ENCODE measurements around the gene PHACTR4. TPM values are rescaled to one million over a fixed set of nuclear protein-coding genes. Genes with fewer than 3 reads are reported as not detected.
A peak's percentile ranks its signal among the peaks of the same experiment; 100 is the strongest.
"Not testable (repeated sequence)": the region's sequence is repeated elsewhere in the genome, so short reads cannot be mapped to it uniquely, and the experiment has no call there.

Gene PHACTR4
- total RNA-seq, 1 experiment from 2014 or later: 52.9 TPM

DNA sequence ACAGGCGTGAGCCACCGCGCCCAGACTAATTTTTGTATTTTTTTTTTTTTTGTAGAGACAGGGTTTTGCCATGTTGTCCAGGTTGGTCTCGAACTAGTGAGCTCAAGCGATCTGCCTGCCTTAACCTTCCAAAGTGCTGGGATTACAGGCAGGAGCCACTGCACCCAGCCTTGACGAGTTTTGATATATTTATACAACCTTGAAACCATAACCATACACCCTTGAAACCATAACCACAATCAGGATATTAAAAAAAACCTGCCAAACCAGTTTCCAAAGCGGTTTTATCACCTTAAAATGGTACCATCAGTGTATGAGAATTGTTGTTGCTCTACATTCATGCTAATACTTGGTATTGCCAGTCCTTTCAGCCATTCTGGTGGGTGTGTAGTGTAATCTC is 3.7 kb upstream of the PHACTR4 start:
- Mint-ChIP-seq H3K27ac (no peak overlapping the region), H3K4me1 (peaks cover 13% of the 10 kb centered on the region), H3K36me3 (no peaks in the 10 kb centered on the region), H3K4me3 (no peak overlapping the region), H3K27me3 (ENCODE audit: low read depth) (no peaks in the 10 kb centered on the region), H3K9me3 (no peaks in the 10 kb centered on the region)
- ChIA-PET POLR2A (no interaction called here), CTCF (interaction anchor here (0.7 to 1.1 kb wide), 2 partner anchors 80 to 118 kb away, joined by 3 to 4 read pairs; no protein-coding TSS in a partner anchor)
- no peak for DNase-seq (ENCODE audit: low spot score)
- no peak for ATAC-seq
- TF ChIP-seq, protein P1, sequence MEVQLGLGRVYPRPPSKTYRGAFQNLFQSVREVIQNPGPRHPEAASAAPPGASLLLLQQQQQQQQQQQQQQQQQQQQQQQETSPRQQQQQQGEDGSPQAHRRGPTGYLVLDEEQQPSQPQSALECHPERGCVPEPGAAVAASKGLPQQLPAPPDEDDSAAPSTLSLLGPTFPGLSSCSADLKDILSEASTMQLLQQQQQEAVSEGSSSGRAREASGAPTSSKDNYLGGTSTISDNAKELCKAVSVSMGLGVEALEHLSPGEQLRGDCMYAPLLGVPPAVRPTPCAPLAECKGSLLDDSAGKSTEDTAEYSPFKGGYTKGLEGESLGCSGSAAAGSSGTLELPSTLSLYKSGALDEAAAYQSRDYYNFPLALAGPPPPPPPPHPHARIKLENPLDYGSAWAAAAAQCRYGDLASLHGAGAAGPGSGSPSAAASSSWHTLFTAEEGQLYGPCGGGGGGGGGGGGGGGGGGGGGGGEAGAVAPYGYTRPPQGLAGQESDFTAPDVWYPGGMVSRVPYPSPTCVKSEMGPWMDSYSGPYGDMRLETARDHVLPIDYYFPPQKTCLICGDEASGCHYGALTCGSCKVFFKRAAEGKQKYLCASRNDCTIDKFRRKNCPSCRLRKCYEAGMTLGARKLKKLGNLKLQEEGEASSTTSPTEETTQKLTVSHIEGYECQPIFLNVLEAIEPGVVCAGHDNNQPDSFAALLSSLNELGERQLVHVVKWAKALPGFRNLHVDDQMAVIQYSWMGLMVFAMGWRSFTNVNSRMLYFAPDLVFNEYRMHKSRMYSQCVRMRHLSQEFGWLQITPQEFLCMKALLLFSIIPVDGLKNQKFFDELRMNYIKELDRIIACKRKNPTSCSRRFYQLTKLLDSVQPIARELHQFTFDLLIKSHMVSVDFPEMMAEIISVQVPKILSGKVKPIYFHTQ (CRISPR knock-in tag; IDR thresholded peaks at IDR 0.05): no peak
- TF ChIP-seq HMGA2 (CRISPR knock-in tag; IDR thresholded peaks at IDR 0.05): no peak
- TF ChIP-seq, protein P2, sequence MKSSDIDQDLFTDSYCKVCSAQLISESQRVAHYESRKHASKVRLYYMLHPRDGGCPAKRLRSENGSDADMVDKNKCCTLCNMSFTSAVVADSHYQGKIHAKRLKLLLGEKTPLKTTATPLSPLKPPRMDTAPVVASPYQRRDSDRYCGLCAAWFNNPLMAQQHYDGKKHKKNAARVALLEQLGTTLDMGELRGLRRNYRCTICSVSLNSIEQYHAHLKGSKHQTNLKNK (CRISPR knock-in tag; IDR thresholded peaks at IDR 0.05): no peak
- no peak for TF ChIP-seq FOXP1 (CRISPR knock-in tag; IDR thresholded peaks at IDR 0.05; ENCODE audit: borderline replicate concordance)

DNA sequence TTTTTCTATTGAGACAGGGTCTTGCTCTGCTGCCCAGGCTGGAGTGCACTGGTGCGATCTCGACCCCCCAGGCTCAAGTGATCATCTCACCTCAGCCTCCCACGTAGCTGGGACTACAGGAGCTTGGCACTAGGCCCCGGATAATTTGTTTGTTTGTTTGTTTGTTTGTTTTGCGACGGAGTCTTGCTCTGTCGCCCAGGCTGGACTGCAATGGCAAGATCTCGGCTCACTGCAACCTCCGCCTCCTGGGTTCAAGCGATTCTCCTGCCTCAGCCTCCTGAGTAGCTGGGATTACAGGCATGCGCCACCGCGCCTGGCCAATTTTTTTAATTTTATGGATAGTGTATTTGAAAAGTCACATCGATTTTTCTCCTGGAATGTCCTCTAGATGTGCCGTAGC is 932 bp upstream of the PHACTR4 start:
- POLR2A ChIA-PET: interaction anchor here (0.6 kb wide), 2 partner anchors 82 to 115 kb away, joined by 3 to 7 read pairs; no protein-coding TSS in a partner anchor
- H3K36me3 Mint-ChIP-seq; H3K27me3 Mint-ChIP-seq (ENCODE audit: low read depth); ATAC-seq; DNase-seq (ENCODE audit: low spot score); H3K9me3 Mint-ChIP-seq: not testable (repeated sequence)
- H3K27ac Mint-ChIP-seq: peak overlapping the region; percentile 88
- peaks cover 20% of the 10 kb centered on the region for H3K4me1 Mint-ChIP-seq
- CTCF ChIA-PET: interaction anchor here (0.8 to 3.0 kb wide), 6 partner anchors 9 to 264 kb away, joined by 3 to 34 read pairs (median 4); partner anchors contain the start of gene DNAJC8
- peak overlapping the region; percentile 90 for H3K4me3 Mint-ChIP-seq
- TF ChIP-seq ZNF121 (CRISPR knock-in tag; IDR thresholded peaks at IDR 0.05): peak; percentile 87

DNA sequence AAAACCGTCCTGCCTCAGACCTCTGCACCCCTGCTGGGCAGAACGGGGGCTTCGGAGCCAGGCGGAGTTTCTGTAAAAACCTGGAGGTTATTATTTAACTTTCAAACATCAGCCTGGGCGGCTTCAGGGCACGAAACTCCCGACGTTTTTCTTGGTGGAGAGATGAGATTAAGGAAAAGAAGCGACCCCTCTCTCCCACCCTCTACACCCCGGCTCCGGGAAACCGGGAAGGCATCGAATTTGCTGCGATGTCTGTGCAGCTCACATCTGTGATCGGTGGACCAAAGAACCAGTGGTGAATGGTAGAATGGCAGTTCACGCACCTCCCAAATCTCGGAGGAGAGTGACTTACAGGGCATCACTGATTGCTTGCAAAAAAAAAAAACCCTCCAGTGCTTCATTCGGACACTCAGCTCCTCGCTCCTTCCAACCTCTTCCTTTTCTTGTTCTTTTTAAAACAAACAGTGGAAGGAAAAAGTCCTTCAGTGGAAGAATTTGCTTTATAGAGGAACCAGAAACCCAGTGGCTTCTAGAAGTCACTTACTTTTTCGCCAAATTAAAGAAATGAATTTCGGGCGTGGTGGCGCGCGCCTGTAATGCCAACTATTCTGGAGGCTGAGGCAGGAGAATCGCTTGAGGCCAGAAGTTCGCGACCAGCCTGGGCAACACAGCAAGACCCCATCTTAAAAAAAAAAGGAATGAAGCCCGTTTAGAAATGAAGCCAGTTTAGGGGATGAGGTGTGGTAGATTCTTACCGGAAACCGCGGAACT is 884 bp downstream of the PHACTR4 start:
- Mint-ChIP-seq H3K36me3 (peaks cover 8% of the 10 kb centered on the region), H3K4me3 (peak overlapping the region; percentile 90), H3K9me3 (no peaks in the 10 kb centered on the region), H3K27ac (peak overlapping the region; percentile 95), H3K4me1 (peaks cover 34% of the 10 kb centered on the region), H3K27me3 (ENCODE audit: low read depth) (no peaks in the 10 kb centered on the region)
- POLR2A ChIA-PET: interaction anchor here (1.8 kb wide), 1 partner anchor 134 kb away, joined by 4 read pairs; the partner anchor contains the start of gene ATP5IF1
- ATAC-seq: peak; percentile 10
- CTCF ChIA-PET: interaction anchor here (0.9 to 3.0 kb wide), 3 partner anchors 10 to 122 kb away, joined by 3 to 34 read pairs (median 6); no protein-coding TSS in a partner anchor
- DNase-seq (ENCODE audit: low spot score): no peak
- TF ChIP-seq GTF2I (CRISPR knock-in tag; conservative IDR thresholded peaks at IDR 0.05): peak; percentile 93
- TF ChIP-seq CREB1 (CRISPR knock-in tag; IDR thresholded peaks at IDR 0.05): no peak
- peak; percentile 98 for TF ChIP-seq ZNF121 (CRISPR knock-in tag; IDR thresholded peaks at IDR 0.05)
- no peak for TF ChIP-seq ESRRA (CRISPR knock-in tag; IDR thresholded peaks at IDR 0.05; ENCODE audit: borderline replicate concordance)
- no peak for TF ChIP-seq ZNF263 (CRISPR knock-in tag; IDR thresholded peaks at IDR 0.05; ENCODE audit: low read depth)
- TF ChIP-seq, protein P3, sequence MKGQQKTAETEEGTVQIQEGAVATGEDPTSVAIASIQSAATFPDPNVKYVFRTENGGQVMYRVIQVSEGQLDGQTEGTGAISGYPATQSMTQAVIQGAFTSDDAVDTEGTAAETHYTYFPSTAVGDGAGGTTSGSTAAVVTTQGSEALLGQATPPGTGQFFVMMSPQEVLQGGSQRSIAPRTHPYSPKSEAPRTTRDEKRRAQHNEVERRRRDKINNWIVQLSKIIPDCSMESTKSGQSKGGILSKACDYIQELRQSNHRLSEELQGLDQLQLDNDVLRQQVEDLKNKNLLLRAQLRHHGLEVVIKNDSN (CRISPR knock-in tag; IDR thresholded peaks at IDR 0.05): no peak
- TF ChIP-seq, protein P4, sequence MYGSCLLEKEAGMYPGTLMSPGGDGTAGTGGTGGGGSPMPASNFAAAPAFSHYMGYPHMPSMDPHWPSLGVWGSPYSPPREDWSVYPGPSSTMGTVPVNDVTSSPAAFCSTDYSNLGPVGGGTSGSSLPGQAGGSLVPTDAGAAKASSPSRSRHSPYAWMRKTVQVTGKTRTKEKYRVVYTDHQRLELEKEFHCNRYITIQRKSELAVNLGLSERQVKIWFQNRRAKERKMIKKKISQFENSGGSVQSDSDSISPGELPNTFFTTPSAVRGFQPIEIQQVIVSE (CRISPR knock-in tag; IDR thresholded peaks at IDR 0.05; ENCODE audit: borderline replicate concordance): no peak
- TF ChIP-seq, protein P5, sequence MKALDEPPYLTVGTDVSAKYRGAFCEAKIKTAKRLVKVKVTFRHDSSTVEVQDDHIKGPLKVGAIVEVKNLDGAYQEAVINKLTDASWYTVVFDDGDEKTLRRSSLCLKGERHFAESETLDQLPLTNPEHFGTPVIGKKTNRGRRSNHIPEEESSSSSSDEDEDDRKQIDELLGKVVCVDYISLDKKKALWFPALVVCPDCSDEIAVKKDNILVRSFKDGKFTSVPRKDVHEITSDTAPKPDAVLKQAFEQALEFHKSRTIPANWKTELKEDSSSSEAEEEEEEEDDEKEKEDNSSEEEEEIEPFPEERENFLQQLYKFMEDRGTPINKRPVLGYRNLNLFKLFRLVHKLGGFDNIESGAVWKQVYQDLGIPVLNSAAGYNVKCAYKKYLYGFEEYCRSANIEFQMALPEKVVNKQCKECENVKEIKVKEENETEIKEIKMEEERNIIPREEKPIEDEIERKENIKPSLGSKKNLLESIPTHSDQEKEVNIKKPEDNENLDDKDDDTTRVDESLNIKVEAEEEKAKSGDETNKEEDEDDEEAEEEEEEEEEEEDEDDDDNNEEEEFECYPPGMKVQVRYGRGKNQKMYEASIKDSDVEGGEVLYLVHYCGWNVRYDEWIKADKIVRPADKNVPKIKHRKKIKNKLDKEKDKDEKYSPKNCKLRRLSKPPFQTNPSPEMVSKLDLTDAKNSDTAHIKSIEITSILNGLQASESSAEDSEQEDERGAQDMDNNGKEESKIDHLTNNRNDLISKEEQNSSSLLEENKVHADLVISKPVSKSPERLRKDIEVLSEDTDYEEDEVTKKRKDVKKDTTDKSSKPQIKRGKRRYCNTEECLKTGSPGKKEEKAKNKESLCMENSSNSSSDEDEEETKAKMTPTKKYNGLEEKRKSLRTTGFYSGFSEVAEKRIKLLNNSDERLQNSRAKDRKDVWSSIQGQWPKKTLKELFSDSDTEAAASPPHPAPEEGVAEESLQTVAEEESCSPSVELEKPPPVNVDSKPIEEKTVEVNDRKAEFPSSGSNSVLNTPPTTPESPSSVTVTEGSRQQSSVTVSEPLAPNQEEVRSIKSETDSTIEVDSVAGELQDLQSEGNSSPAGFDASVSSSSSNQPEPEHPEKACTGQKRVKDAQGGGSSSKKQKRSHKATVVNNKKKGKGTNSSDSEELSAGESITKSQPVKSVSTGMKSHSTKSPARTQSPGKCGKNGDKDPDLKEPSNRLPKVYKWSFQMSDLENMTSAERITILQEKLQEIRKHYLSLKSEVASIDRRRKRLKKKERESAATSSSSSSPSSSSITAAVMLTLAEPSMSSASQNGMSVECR (CRISPR knock-in tag; IDR thresholded peaks at IDR 0.05; ENCODE audit: borderline replicate concordance): peak; percentile 62; the same call in 1 of the 2 replicates
- TF ChIP-seq MYBL2 (CRISPR knock-in tag; IDR thresholded peaks at IDR 0.05): no peak
- TF ChIP-seq SOX15 (CRISPR knock-in tag; IDR thresholded peaks at IDR 0.05): no peak
- no peak for TF ChIP-seq CREM (CRISPR knock-in tag; IDR thresholded peaks at IDR 0.05)
- TF ChIP-seq, protein P6, sequence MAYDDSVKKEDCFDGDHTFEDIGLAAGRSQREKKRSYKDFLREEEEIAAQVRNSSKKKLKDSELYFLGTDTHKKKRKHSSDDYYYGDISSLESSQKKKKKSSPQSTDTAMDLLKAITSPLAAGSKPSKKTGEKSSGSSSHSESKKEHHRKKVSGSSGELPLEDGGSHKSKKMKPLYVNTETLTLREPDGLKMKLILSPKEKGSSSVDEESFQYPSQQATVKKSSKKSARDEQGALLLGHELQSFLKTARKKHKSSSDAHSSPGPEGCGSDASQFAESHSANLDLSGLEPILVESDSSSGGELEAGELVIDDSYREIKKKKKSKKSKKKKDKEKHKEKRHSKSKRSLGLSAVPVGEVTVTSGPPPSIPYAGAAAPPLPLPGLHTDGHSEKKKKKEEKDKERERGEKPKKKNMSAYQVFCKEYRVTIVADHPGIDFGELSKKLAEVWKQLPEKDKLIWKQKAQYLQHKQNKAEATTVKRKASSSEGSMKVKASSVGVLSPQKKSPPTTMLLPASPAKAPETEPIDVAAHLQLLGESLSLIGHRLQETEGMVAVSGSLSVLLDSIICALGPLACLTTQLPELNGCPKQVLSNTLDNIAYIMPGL (CRISPR knock-in tag; IDR thresholded peaks at IDR 0.05): no peak
- TF ChIP-seq, protein P7, sequence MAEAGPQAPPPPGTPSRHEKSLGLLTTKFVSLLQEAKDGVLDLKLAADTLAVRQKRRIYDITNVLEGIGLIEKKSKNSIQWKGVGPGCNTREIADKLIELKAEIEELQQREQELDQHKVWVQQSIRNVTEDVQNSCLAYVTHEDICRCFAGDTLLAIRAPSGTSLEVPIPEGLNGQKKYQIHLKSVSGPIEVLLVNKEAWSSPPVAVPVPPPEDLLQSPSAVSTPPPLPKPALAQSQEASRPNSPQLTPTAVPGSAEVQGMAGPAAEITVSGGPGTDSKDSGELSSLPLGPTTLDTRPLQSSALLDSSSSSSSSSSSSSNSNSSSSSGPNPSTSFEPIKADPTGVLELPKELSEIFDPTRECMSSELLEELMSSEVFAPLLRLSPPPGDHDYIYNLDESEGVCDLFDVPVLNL (CRISPR knock-in tag; IDR thresholded peaks at IDR 0.05; ENCODE audit: borderline replicate concordance, low read depth): no peak
- TF ChIP-seq SMAD4 (CRISPR knock-in tag; IDR thresholded peaks at IDR 0.05): no peak
